Measurements from ENCODE around the gene UBE2C. TPM values are rescaled to one million over a fixed set of nuclear protein-coding genes. Genes with fewer than 3 reads are reported as not detected.
"Not testable (repeated sequence)": the region's sequence is repeated elsewhere in the genome, so short reads cannot be mapped to it uniquely, and the experiment has no call there.

Gene UBE2C
- total RNA-seq = 2.4 and 3.3 TPM in 2 replicates

- H3K36me3 Mint-ChIP-seq (ENCODE audit: low read depth) = peaks cover 34% of the 10 kb centered on the region
- ATAC-seq (ENCODE audit: low read depth) = peak; percentile 100
Measured at GRCh38 chr20:45812157-45813005, at the start of gene UBE2C. Gene UBE2C, plus strand, starts transcription at chr20:45812644. Its CDS starts 52 bp downstream, at chr20:45812696.

GRCh38 chr20:45764618-45765282 lies 47.7 kb upstream of the UBE2C start:
- CTCF ChIA-PET; H3K27me3 Mint-ChIP-seq; H3K9me3 Mint-ChIP-seq; ATAC-seq (ENCODE audit: low read depth); H3K4me1 Mint-ChIP-seq; DNase-seq; H3K4me3 Mint-ChIP-seq; POLR2A ChIA-PET; H3K36me3 Mint-ChIP-seq (ENCODE audit: low read depth); intact Hi-C loops (cut with micrococcal nuclease); H3K27ac Mint-ChIP-seq: not testable (repeated sequence)

More at GRCh38 chr20:45812157-45813005, at the start of gene UBE2C:
- H3K9me3 Mint-ChIP-seq = no peaks in the 10 kb centered on the region
- peak within 1 kb of the TSS; percentile 59 for H3K27ac Mint-ChIP-seq
- DNase-seq = peak; percentile 79
- peak within 1 kb of the TSS; percentile 84 for H3K4me3 Mint-ChIP-seq
- intact Hi-C loops (cut with micrococcal nuclease) = loop anchor here (1.0 to 2.0 kb wide), 5 partner anchors 20 to 123 kb away; partner anchors contain the start of genes ACOT8, ZSWIM1 and ZSWIM3
- H3K27me3 Mint-ChIP-seq = no peaks in the 10 kb centered on the region
- POLR2A ChIA-PET = interaction anchor here (0.7 to 1.6 kb wide), 2 partner anchors 123 to 494 kb away, joined by 3 to 6 read pairs; partner anchors contain the start of gene PCIF1
- TF ChIP-seq CTCF (IDR thresholded peaks at IDR 0.05) = no peak
- CTCF ChIA-PET = interaction anchor here (1.0 kb wide), 1 partner anchor 175 kb away, joined by 3 read pairs; no protein-coding TSS in a partner anchor
- peaks cover 17% of the 10 kb centered on the region for H3K4me1 Mint-ChIP-seq

- no peaks in the 10 kb centered on the region for H3K36me3 Mint-ChIP-seq (ENCODE audit: low read depth)
- ATAC-seq (ENCODE audit: low read depth) (no peak), DNase-seq (no peak)
- H3K4me3 Mint-ChIP-seq = no peak overlapping the region
- intact Hi-C loops (cut with micrococcal nuclease) = no loop called here
- H3K4me1 Mint-ChIP-seq = peaks cover 7% of the 10 kb centered on the region
- no peak overlapping the region for H3K27ac Mint-ChIP-seq
- H3K9me3 Mint-ChIP-seq = no peaks in the 10 kb centered on the region
- H3K27me3 Mint-ChIP-seq = peaks cover 6% of the 10 kb centered on the region
- TF ChIP-seq CTCF (IDR thresholded peaks at IDR 0.05) = no peak
- POLR2A ChIA-PET = no interaction called here
- CTCF ChIA-PET = no interaction called here
Measured at GRCh38 chr20:45765307-45765875, 47.1 kb upstream of the UBE2C start.

GRCh38 chr20:45765980-45766379 lies 46.5 kb upstream of the UBE2C start:
- TF ChIP-seq CTCF (IDR thresholded peaks at IDR 0.05) = no peak
- CTCF ChIA-PET = no interaction called here
- intact Hi-C loops (cut with micrococcal nuclease) = no loop called here
- no peak for DNase-seq
- Mint-ChIP-seq H3K36me3 (ENCODE audit: low read depth) (no peaks in the 10 kb centered on the region), H3K27me3 (peaks cover under 1% of the 10 kb centered on the region), H3K9me3 (no peaks in the 10 kb centered on the region), H3K4me1 (peaks cover 9% of the 10 kb centered on the region), H3K4me3 (no peak overlapping the region), H3K27ac (no peak overlapping the region)
- POLR2A ChIA-PET = interaction anchor here (0.5 kb wide), 1 partner anchor 488 kb away, joined by 4 read pairs; no protein-coding TSS in a partner anchor
- no peak for ATAC-seq (ENCODE audit: low read depth)

- no peaks in the 10 kb centered on the region for H3K9me3 Mint-ChIP-seq
- H3K4me1 Mint-ChIP-seq = peaks cover 10% of the 10 kb centered on the region
- H3K36me3 Mint-ChIP-seq (ENCODE audit: low read depth) = no peaks in the 10 kb centered on the region
- intact Hi-C loops (cut with micrococcal nuclease) = no loop called here
- H3K4me3 Mint-ChIP-seq = no peak overlapping the region
- no peak overlapping the region for H3K27ac Mint-ChIP-seq
- ChIA-PET POLR2A (interaction anchor here (0.6 to 0.7 kb wide), 2 partner anchors 231 to 836 kb away, joined by 3 read pairs; no protein-coding TSS in a partner anchor), CTCF (interaction anchor here (0.9 to 1.1 kb wide), 2 partner anchors 395 to 451 kb away, joined by 3 read pairs; no protein-coding TSS in a partner anchor)
- H3K27me3 Mint-ChIP-seq = peaks cover 6% of the 10 kb centered on the region
- no peak for TF ChIP-seq CTCF (IDR thresholded peaks at IDR 0.05)
- ATAC-seq (ENCODE audit: low read depth) = no peak
- DNase-seq = no peak
Measured at GRCh38 chr20:45768479-45768878, 44.0 kb upstream of the UBE2C start.
